ENCODE results near the gene GGACT.

- TF ChIP-seq CTCF (IDR thresholded peaks at IDR 0.05) (no peak), POLR2A (IDR thresholded peaks at IDR 0.05) (no peak)
Observed at GRCh38 chr13:100525453-100526317, 62.9 kb downstream of the GGACT start.

Measured in adrenal gland (tissue), 5 donors.